HT-29 (cell line): ENCODE results near the gene SPANXN5. TPM values are rescaled to one million over a fixed set of nuclear protein-coding genes. Genes with fewer than 3 reads are reported as not detected.
"Not testable (repeated sequence)": the region's sequence is repeated elsewhere in the genome, so short reads cannot be mapped to it uniquely, and the experiment has no call there.

ENCODE experiments used
- DNase-seq: peaks from one replicate; pipeline ENCODE4 v3.0.0-alpha.2; 2015; ENCODE audit warnings: low spot score
- small RNA-seq: library from RNA; depleted of rRNA; stranded (forward); fragments of <200 nt; gene quantifications from one replicate; pipeline ENCODE3, GENCODE V24; 2014
- total RNA-seq: library from RNA; depleted of rRNA; stranded (reverse); fragments of >200 nt; shearing (Covaris generic); gene quantifications from 2 replicates; pipeline ENCODE4 v1.2.3, GENCODE V29; 2014; rRNA removed

Gene SPANXN5, protein sequence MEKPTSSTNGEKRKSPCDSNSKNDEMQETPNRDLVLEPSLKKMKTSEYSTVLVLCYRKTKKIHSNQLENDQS
- not detected in 2 replicates for total RNA-seq

DNA sequence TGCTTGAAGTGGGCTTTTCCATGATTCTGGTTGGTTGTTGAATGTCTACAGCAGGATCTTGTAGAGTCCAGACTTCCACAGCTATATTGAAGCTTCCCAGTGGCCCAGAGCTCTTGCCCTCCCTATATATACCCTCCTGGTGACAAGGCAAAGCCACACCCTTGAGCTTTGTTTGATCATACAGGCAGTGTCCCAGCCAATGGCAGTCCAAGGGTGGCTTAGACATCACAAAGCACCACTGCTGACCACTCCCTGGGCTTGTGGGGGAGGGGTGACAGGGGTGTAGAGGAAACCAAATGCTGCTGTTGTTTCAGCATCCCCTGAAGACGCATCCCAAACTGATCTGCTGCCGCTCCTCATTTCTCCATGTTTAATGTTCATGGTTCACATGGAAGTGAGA is at the start of gene SPANXN5:
SPANXN5 (minus strand) TSS at position 101 of the 400 bp plus-strand sequence; CDS start at position 22, 79 bp downstream.
- DNase-seq, result not testable (repeated sequence)

DNA sequence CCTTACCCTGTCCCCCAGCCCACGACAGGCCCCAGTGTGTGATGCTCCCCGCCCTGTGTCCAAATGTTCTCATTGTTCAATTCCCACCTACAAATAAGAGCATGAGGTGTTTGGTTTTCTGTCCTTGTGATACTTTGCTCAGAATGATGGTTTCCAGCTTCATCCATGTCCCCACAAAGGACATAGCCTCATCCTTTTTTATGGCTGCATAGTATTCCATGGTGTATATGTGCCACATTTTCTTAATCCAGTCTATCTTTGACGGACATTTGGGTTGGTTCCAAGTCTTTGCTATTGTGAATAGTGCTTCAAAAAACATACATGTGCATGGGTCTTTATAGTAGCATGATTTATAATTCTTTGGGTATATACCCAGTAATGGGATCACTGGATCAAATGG is 46.4 kb upstream of the SPANXN5 start:
- DNase-seq, result not testable (repeated sequence)

DNA sequence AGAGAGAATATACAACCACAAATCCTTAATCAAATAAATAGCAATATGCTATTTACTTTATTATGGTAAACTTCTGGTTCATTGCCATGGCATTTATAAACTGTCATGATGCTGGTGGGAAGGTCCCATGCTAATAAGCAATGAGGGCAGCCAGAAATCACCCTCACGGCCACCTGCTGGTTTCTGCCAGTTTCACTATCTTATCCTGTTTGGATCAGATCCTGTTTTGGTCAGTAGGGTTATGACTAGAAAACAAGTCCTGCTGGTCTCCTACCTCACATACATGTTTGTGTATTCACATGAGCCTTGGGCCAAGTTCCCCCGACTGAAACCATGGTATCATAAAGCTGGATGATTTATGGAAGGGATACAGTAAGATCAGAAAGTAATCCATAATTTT is 41.9 kb upstream of the SPANXN5 start:
- peak; percentile 40 for DNase-seq

DNA sequence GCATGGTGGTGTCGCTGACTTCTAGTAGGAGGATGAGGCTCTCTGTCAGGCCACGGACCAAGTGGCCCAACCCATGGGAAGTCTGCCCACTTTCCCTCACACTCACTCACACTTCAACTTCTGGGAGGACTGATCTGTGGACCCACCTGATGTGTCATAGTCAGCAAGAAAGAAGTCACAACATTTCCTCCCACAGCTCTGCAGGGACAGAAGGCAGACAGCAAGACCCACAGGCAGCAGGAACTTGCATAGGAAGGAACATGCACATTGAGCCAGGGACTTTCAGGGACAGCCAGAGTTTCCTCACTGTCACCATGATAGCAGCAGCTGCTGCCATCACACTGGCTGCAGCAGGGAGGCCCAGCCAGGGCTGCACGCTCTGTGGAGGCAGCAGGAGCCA is 33.3 kb upstream of the SPANXN5 start:
- DNase-seq, result no peak

DNA sequence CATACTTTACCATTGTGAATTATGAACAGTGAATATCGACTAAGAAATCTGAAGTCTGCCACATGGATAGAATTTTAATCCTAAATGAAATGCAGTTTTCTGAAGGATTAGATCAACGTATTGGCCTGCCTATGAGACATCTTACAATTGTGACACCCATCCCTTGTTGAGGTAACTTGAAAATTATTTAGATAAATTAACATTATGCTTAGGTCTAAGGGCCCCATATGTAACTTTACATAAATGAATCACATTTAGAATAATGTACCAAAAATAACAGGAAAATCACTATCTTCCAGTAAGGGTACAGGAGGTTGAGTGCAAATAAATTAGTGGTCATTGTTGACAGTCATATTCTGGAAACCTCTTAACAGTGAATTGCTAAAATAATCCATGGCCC is 27.4 kb upstream of the SPANXN5 start:
- no peak for DNase-seq

DNA sequence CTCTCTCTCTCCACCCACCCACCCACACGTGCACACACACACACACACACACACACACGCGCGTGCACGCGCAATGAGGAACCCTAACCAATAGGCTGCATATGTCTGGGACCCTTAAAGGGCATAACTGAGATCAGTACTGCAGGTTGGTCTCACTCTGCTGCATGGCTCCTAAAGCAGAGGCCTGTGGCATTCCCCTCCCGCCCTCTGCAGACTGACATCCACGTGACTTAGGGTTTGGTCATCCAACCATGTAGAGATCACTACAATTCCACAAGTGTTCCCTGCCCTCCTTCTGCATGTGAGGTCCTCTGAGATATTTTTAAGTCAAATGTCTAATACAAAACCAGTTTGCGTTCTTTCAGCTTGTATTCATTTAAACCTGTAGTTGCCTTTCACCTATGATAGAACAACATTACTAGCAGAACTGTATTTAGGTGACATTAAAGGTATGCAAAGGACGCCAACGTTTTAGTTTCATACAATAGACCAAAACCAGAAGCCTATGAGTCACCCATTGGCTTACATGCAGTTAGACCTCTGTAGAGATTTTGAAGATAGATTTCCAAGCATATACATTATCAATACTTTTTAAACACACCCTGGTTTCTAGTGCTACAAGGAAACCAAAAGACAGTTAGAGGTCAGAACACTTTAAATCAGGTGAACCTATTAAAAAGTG is 24.0 kb upstream of the SPANXN5 start:
- DNase-seq, result no peak

DNA sequence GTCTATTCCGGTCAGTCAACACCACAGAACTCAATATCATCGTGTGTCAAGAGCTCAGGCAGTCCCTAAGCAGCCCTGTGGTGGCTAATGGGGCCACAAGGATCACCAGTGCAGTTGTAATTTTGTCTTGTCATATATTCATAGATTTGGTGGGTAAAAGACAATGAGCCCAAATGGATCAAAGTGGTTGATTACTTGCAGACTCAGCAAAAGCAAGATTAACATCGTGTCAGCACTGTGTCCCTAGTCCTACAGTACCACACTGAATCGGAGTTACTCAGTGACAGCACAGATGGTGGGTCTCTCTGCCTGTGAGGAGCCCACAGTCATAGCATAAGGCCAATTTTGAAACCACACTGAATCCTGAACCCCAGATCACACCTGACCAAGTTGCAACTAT is 22.6 kb upstream of the SPANXN5 start:
- DNase-seq, result no peak

DNA sequence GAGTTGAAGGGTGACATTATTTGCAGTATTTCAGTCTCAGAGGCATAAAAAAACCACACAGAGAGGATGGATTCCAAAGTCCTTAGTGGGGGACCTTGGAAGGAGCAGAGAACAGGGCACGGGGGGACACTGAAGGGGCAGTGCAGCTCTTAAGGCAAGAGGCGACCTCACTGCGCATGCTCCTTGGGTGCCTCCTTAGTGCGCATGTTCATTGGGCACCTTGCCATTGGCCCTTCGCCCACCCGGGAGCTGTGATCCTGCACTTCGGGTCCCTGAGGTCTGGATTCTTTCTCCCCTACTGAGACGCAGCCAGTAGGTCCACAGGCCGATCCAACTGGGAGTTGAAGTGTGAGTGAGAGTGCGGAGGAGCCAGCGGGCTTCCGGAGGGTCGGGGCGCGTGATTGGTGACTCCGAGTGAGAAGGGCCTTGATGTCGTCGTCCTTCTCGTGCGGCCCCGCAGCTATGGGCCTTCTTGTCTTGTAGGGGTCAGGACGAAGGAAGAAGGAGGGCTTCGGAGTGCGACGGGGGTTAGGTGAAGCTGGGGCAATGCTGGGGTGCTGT is 13.9 kb upstream of the SPANXN5 start, which contains the start of gene XAGE5:
XAGE5 (plus strand) TSS at position 223 of the 561 bp plus-strand sequence. CDS start 1,280 bp downstream, outside the sequence.
- no peak for DNase-seq

DNA sequence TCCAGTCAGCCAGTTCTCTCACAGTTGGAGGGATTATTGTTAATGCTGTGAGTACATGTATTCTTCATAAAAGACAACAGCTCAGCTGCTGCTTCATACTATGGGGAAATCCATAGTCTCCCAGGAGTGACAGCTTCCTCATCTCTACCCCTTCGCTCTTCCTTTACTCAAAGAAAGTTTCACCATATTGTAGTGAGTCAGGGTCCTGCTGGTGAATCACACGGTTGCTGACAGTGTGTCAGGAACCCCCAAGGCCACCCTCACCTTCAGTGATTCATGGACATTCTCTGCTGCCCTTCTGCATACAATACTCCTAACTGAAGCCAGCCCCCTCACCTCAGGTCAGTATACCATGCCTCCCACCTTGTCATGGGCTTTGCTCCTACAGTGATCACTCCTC is 7.6 kb upstream of the SPANXN5 start:
- DNase-seq, result not testable (repeated sequence)

DNA sequence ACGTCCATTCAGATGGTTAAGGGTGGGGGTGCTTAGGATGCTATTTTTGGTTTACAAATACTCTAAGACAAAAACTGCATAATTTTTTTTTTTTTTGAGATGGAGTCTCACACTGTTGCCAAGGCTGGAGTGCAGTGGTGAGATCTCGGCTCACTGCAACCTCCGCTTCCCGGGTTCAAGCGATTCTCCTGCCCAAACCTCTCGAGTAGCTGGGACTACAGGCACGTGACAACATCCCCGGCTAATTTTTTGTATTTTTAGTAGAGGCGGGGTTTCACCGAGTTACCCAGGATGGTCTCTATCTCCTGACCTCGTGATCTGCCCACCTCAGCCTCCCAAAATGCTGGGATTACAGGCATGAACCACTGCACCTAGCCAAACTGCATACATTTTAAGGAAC is 23.7 kb downstream of the SPANXN5 start:
- DNase-seq, result not testable (repeated sequence)

DNA sequence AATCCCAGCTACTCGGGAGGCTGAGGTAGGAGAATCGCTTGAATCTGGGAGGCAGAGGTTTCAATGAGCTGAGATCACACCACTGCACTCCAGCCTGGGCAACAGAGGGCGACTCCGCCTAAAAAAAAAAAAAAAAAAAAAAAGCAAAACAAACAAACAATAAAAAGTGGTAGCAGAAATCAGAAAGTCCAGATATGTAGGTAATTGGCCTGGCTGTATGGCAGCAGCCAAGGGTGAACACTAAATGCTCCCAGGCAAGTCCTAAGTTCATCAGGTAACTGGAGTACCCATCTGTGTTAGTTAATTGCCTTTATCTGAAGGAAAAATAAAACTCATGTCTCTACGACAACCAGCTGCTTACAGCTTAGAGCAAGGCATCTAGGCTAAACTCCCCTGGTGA is 31.2 kb downstream of the SPANXN5 start:
- not testable (repeated sequence) for DNase-seq

DNA sequence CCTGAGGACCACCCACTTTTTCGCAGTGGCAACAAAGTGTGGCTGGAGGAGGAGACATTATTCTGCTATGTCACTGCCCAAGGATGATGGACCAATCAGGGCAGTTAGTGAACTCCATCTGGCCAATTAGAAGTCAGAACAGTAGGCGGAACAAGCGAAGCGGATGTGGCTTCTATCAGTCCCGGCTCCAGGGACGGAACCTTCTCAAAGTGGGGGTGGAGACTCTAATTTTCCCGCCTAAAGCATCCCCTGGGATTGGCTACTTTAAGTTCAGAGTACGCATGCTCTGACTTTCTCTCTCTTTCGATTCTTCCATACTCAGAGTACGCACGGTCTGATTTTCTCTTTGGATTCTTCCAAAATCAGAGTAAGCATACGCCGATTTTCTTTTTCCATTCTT is 46.3 kb downstream of the SPANXN5 start, which contains the start of gene SSX2B:
SSX2B (plus strand) TSS at position 301 of the 400 bp plus-strand sequence. CDS start 1,429 bp downstream, outside the sequence.
- DNase-seq, result not testable (repeated sequence)

Small RNA genes lying within 50 kb of the gene (small RNA-seq; reads per million reads assigned to genes)
- gene AC244505.6 (not detected), gene AC244505.7 (not detected)

Other genes starting within 250 kb of the SPANXN5 start
- gene SSX7, start 142.5 kb downstream of the SPANXN5 start, total RNA-seq, result not detected in 2 replicates
- not detected in 2 replicates for gene SSX2, start 90.2 kb downstream of the SPANXN5 start, total RNA-seq
- gene SSX2B, start 46.2 kb downstream of the SPANXN5 start, total RNA-seq, result not detected in 2 replicates
- not detected in 2 replicates for gene XAGE5, start 13.9 kb upstream of the SPANXN5 start, total RNA-seq
- gene XAGE3, start 70.7 kb upstream of the SPANXN5 start, total RNA-seq, result not detected in 2 replicates
- gene FAM156B, start 99.9 kb upstream of the SPANXN5 start, total RNA-seq, result 28.7 and 36.4 TPM in 2 replicates
- 13.2 and 20.8 TPM in 2 replicates for gene FAM156A, start 161.1 kb upstream of the SPANXN5 start, total RNA-seq